ENCODE results near the gene PRXL2A.

GRCh38 chr10:80405626-80406025 lies 2.7 kb upstream of the PRXL2A start:
- TF ChIP-seq, protein P1, sequence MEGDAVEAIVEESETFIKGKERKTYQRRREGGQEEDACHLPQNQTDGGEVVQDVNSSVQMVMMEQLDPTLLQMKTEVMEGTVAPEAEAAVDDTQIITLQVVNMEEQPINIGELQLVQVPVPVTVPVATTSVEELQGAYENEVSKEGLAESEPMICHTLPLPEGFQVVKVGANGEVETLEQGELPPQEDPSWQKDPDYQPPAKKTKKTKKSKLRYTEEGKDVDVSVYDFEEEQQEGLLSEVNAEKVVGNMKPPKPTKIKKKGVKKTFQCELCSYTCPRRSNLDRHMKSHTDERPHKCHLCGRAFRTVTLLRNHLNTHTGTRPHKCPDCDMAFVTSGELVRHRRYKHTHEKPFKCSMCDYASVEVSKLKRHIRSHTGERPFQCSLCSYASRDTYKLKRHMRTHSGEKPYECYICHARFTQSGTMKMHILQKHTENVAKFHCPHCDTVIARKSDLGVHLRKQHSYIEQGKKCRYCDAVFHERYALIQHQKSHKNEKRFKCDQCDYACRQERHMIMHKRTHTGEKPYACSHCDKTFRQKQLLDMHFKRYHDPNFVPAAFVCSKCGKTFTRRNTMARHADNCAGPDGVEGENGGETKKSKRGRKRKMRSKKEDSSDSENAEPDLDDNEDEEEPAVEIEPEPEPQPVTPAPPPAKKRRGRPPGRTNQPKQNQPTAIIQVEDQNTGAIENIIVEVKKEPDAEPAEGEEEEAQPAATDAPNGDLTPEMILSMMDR (IDR thresholded peaks at IDR 0.05 in 4 of 5, conservative IDR thresholded peaks at IDR 0.05 in 1 of 5) = no peak
- TF ChIP-seq POLR2A (IDR thresholded peaks at IDR 0.05) = no peak
